H1 (cell line): ENCODE measurements around the gene TAS2R39. TPM values are rescaled to one million over a fixed set of nuclear protein-coding genes. Genes with fewer than 3 reads are reported as not detected.

Experiments
- BACH1 ChIP-seq: IDR thresholded peaks from 2 replicates; pipeline ENCODE4 v1.6.1; 2012; ENCODE audit warnings: low read length, improper control_type of control experiment
- NRF1 ChIP-seq: IDR thresholded peaks from 2 replicates; pipeline ENCODE4 v1.6.1; 2011; ENCODE audit warnings: mild to moderate bottlenecking, low read depth, low read length, improper control_type of control experiment
- RAD21 ChIP-seq, 2 experiments: IDR thresholded peaks in 1 of 2; conservative IDR thresholded peaks in 1 of 2; 2 replicates each; pipeline ENCODE4 v1.6.1; 2011; ENCODE audit warnings: low read depth in 2 of 2, low read length in 2 of 2, improper control_type of control experiment in 1 of 2, inconsistent platforms in 1 of 2, mild to moderate bottlenecking in 1 of 2, moderate library complexity in 1 of 2
- SRF ChIP-seq: IDR thresholded peaks from 2 replicates; pipeline ENCODE4 v1.6.1; 2011; ENCODE audit warnings: mild to moderate bottlenecking, low read depth, low read length, moderate library complexity
- polyA plus RNA-seq, 7 experiments: library from polyadenylated mRNA; depleted of rRNA in 3 of 7; stranded (reverse) in 5 of 7; unstranded in 2 of 7; fragments of >200 nt in 5 of 7; fragments of 200-250 nt in 2 of 7; gene quantifications; 1 replicate in 5 of 7; 2 replicates in 1 of 7; 4 replicates in 1 of 7; pipeline versions ENCODE4 v1.2.1 to v1.2.3, GENCODE V29; 2011 to 2013; ENCODE audit warnings: missing spikeins in 2 of 7, mixed read lengths in 2 of 7
- total RNA-seq: library from RNA; stranded (reverse); fragmentation: NEBNext Ultra II Directional; extraction: Animal tissue kit (Norgen Biotek cat#: 25700); gene quantifications from 2 replicates; pipeline ENCODE4 v1.2.1, GENCODE V29; 2021
- TF ChIP-seq, protein P1 (sequence below): IDR thresholded peaks from 2 replicates; pipeline ENCODE4 v1.6.1; 2012; ENCODE audit warnings: inconsistent platforms

TAS2R39 gene
- total and polyA plus RNA-seq, 2 of the 8 experiments (the other 6 are each of a cell fraction or from before 2014, with no cell fraction given): not detected

DNA sequence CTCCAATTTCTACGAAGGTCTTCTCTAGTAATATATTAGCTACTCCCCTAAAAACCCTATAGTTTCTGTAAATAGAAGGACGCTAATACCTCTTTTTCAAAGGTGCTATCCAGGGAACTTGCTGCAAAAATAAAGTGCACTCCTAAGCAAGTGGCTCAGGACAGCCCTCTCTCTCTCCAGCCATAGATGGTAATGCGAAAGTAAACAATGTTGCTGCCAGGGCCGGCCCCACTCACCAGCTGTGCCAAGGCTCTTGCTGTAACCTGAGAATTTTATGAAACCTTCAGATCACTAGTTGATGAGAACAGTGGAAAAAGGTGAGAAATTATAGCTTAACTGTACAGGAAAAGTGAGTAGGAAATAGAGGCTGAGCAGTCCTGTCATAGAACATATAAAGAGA is 10.9 kb upstream of the TAS2R39 start (continued):
- TF ChIP-seq SRF (no peak), RAD21 (IDR thresholded peaks at IDR 0.05 in 1 of 2, conservative IDR thresholded peaks at IDR 0.05 in 1 of 2; ENCODE audit: low read depth in 2 of 2, low read length in 2 of 2) (no peak), NRF1 (no peak), BACH1 (no peak)
- TF ChIP-seq, protein P1, sequence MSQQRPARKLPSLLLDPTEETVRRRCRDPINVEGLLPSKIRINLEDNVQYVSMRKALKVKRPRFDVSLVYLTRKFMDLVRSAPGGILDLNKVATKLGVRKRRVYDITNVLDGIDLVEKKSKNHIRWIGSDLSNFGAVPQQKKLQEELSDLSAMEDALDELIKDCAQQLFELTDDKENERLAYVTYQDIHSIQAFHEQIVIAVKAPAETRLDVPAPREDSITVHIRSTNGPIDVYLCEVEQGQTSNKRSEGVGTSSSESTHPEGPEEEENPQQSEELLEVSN: no peak
